Aorta (tissue), 5 donors: Measurements from ENCODE around the gene F2R. TPM values are rescaled to one million over a fixed set of nuclear protein-coding genes. Genes with fewer than 3 reads are reported as not detected.
"Not testable (repeated sequence)": the region's sequence is repeated elsewhere in the genome, so short reads cannot be mapped to it uniquely, and the experiment has no call there.

ENCODE experiments used
- ATAC-seq: fragments of 200-7000 bp; cut with Tn5 transposase; one replicate; pipeline ENCODE4 v1.9.1; 2022; ENCODE audit warnings: moderate library complexity; ENCODE audit not compliant: low FRiP score
- DNase-seq, 2 donors: peaks; one replicate each; pipeline ENCODE4 v3.0.0-alpha.2; 2020
- H3K27ac ChIP-seq, 2 donors: one replicate each; pipeline ENCODE4 v1.5.1; 2013; ENCODE audit warnings: low read length in 2 of 2, mild to moderate bottlenecking in 2 of 2, moderate library complexity in 2 of 2, control low read depth in 1 of 2, inconsistent platforms in 1 of 2, low read depth in 1 of 2
- H3K27me3 ChIP-seq, 2 donors: one replicate each; pipeline ENCODE4 v1.6.1; 2013; ENCODE audit warnings: control low read depth in 1 of 2, low read length in 1 of 2, mild to moderate bottlenecking in 1 of 2, moderate library complexity in 1 of 2; ENCODE audit not compliant: insufficient read depth in 2 of 2, control insufficient read depth in 1 of 2
- H3K36me3 ChIP-seq, 2 donors: one replicate each; pipeline ENCODE4 v1.6.1; 2013; ENCODE audit warnings: control low read depth in 1 of 2, low read length in 1 of 2, mild to moderate bottlenecking in 1 of 2; ENCODE audit not compliant: insufficient read depth in 2 of 2, control insufficient read depth in 1 of 2
- H3K4me1 ChIP-seq, 2 donors: one replicate each; pipeline ENCODE4 v1.6.1; 2013; ENCODE audit warnings: low read length in 2 of 2, control low read depth in 1 of 2, mild to moderate bottlenecking in 1 of 2, moderate library complexity in 1 of 2; ENCODE audit not compliant: insufficient read depth in 2 of 2, control insufficient read depth in 1 of 2
- H3K4me3 ChIP-seq, 2 donors: one replicate each; pipeline ENCODE4 v1.5.1; 2013; ENCODE audit warnings: low read length in 2 of 2, control low read depth in 1 of 2, mild to moderate bottlenecking in 1 of 2
- H3K9me3 ChIP-seq: one replicate; pipeline ENCODE4 v1.6.1; 2013; ENCODE audit warnings: mild to moderate bottlenecking, low read length; ENCODE audit not compliant: control insufficient read depth
- WGBS, 2 donors: extraction: QIAGEN DNeasy Blood & Tissue Kit; methylation state at CpG; one replicate each; pipeline ENCODE4 v1.1.7; 2013; 5-methylcytosine and 5-hydroxymethylcytosine counted together
- intact Hi-C, 2 donors: fragments of 100-400 bp; cut with DNase I; formaldehyde crosslinking; loops; one replicate each; pipeline versions ENCODE4 v1.14.2 to v1.15.0; 2022
- polyA plus RNA-seq, 2 donors: library from polyadenylated mRNA; stranded (reverse); fragments of 200-250 nt; gene quantifications; one replicate each; pipeline ENCODE4 v1.2.3, GENCODE V29; 2013
- total RNA-seq, 2 donors: library from RNA; stranded (reverse); fragmentation: NEBNext Ultra II Directional; extraction: Animal tissue kit (Norgen Biotek cat#: 25700); gene quantifications; one replicate each; pipeline ENCODE4 v1.2.1, GENCODE V29; 2021
- donor health status: healthy with polysubstance abuse.
- donor health status: Bipolar disorder and iron deficiency.
- donor health status: DM: no; HTN: no; CAD: no.
- donor health status: DM: no; HTN: no; CAD: no.
- donor health status: DM: yes; HTN: yes; CAD: no.

Gene F2R
- total and polyA plus RNA-seq, 4 donors, result 17.8 to 185 (median 22.1) TPM

DNA sequence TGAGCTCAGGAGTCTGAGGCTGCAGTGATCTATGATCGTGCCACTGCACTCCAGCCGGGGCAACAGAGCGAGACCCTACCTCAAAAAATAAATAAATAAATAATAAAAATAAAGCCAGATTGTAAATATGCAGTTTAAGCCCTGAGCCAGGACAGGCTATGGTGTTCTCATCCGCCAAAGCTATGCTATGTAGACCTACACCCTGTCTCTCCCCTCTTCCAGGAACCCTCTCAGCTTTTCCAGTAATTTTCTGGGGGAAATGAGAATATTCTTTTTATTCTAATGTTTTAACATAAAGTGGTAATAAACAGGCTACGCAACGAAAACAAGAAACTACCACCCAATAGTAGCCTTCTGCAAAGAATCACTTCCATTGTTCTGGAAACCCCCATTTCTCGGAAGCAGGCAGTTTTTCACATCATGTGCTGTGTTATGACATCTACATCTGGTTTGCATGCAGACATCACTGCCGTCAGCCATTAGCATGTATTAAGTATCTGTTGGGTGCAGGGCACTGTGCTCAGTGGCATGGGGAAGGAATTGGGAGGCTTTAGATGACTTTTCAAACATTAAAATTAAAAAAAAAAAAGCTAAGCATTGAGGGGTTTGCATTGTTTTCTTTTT is 38.0 kb upstream of the F2R start:
- Histone ChIP-seq H3K36me3 (no peaks in the 10 kb centered on the region), H3K27ac (no peak overlapping the region), H3K27me3 (no peaks in the 10 kb centered on the region), H3K9me3 (no peaks in the 10 kb centered on the region), H3K4me3 (no peak overlapping the region), H3K4me1 (no peaks in the 10 kb centered on the region)
- 91 to 94% methylated on average over 8 of the region's 8 CpGs for WGBS, 2 donors
- ATAC-seq (no peak), DNase-seq (no peak)
- intact Hi-C loops, result no loop called here

DNA sequence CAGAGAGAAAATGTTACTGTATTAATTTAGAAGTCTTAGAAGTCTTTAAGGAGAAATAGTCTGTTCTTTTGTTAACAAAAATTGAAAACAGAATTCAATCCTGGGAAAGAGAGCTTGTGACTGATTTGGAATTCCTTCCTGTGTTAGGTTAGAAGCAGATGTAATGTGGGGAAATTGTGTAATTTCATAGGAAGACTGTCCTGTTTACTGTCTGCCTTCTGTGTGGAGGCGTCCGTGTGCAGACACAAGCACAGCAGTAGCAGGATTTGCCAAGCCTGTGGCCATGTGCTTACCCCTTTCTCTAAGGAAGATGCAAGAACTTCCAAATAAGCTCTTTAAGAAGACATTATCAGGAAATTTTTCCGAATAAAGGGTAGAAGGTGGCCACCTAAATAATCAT is 36.7 kb upstream of the F2R start:
- Histone ChIP-seq H3K36me3 (no peaks in the 10 kb centered on the region), H3K4me3 (no peak overlapping the region), H3K27me3 (no peaks in the 10 kb centered on the region), H3K4me1 (no peaks in the 10 kb centered on the region), H3K27ac (no peak overlapping the region), H3K9me3 (no peaks in the 10 kb centered on the region)
- DNase-seq (no peak), ATAC-seq (no peak)
- intact Hi-C loops, result no loop called here
- 66 to 79% methylated on average over 3 of the region's 3 CpGs for WGBS, 2 donors

DNA sequence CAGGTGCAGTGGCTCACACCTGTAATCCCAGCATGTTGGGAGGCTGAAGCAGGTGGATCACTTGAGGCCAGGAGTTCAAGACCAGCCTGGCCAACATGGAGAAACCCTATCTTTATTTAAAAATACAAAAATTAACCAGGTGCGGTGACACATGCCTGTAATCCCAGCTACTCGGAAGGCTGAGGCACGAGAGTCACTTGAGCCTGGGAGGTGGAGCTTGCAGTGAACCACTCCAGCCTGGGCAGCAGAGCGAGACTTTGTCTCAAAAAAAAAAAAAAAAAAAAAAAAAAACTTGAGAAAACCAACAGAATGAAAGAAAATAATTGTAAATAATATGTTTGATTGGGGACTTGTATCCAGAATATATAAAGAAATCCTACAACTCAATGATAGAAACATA is 35.1 kb upstream of the F2R start:
- ATAC-seq, intact Hi-C loops, H3K36me3 ChIP-seq, DNase-seq, H3K4me1 ChIP-seq, H3K27ac ChIP-seq, H3K4me3 ChIP-seq, H3K27me3 ChIP-seq, H3K9me3 ChIP-seq: not testable (repeated sequence)
- WGBS, 2 donors, result 90 to 93% methylated on average over 4 of the region's 4 CpGs

DNA sequence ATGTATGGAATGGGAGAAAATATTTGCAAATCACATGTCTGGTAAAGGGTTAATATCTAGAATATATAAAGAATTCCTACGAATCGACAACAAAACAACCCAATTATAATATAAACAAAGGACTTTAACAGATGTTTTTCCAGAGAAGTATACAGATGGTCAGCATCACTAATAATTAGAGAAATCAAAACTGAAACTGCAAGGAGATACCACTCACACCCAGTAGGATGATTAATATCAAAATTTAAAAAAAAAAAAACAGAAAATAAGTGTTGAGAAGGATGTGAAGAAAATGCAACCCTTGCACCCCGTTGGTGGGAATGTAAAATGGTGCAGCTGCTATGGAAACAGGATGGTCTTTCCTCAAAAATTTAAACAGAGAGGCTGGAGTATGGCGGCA is 34.6 kb upstream of the F2R start:
- Histone ChIP-seq H3K36me3 (no peaks in the 10 kb centered on the region), H3K27me3 (no peaks in the 10 kb centered on the region), H3K27ac (no peak overlapping the region), H3K9me3 (no peaks in the 10 kb centered on the region), H3K4me1 (no peaks in the 10 kb centered on the region), H3K4me3 (no peak overlapping the region)
- WGBS, 2 donors, result 79 to 80% methylated on average over 4 of the region's 4 CpGs
- intact Hi-C loops, result no loop called here
- DNase-seq (no peak), ATAC-seq (no peak)

DNA sequence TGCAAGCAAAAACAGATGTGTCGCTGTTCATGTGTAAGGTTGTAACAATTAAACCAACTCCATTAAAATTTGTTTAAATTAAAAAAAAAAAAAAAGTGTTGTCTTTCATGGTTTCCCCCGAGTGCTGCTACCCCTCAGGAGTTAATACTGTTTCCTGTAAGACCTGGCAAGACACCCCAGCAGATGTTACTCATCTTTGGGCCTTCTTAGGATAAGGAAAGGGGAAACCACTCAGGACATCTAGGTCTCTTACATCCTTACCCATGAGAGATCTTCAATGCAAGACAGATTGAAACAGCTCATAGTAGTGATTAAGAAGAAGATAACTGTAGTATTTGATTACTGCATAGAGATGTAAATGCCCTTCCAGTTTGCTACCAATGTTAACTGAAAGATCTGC is 33.5 kb upstream of the F2R start:
- no peak for ATAC-seq
- 80 to 81% methylated on average over 2 of the region's 2 CpGs for WGBS, 2 donors
- Histone ChIP-seq H3K4me1 (no peaks in the 10 kb centered on the region), H3K9me3 (no peaks in the 10 kb centered on the region), H3K27me3 (no peaks in the 10 kb centered on the region), H3K36me3 (no peaks in the 10 kb centered on the region), H3K27ac (no peak overlapping the region), H3K4me3 (no peak overlapping the region)
- intact Hi-C loops, result no loop called here
- no peak for DNase-seq

DNA sequence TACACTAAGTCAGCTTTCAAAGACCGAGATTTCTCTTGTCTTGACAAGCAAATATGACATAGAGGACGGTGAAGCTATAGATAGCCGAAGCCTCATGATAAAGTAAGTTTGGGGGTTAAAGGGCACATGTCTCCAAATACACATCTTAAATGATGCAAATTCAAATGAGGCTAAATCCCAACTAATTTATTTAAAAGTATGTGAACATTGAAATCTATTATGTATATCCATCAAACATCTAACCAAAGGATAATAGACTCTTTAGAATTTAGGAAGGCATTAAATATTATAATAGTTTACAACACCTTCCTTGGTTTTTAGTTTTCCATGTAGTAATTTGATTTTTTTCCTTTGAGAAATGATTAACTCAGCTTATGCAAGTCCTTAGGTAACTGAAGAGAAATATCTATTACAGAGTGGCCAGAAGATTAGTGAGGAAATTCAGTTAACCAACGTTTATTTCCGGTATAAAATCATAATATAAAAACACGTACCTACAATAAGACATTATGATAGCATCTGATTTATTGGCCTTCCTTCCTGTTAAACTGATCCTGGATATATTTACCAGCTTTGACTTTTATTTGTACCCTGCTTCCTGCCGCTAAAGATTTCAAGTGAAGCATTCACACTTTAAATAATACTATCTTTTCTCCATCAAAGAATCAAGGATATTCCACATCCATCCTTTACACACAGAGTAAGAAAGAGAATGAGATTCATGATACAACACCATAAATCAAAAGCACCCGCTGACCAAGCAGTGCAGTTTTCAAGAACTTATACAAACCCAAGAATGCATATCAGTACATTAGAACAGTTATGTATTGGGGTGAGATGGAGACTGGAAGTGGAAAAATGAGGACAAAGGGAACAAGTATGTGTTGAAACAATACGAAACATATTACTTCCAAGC is 31.9 kb upstream of the F2R start:
- no peaks in the 10 kb centered on the region for H3K9me3 ChIP-seq
- intact Hi-C loops, result no loop called here
- ATAC-seq, result no peak
- whole genome bisulfite sequencing, 2 donors, result 54 to 66% methylated on average over 9 of the region's 9 CpGs
- DNase-seq, result no peak
- no peak overlapping the region for H3K4me3 ChIP-seq
- no peaks in the 10 kb centered on the region for H3K27me3 ChIP-seq
- no peak overlapping the region for H3K27ac ChIP-seq
- no peaks in the 10 kb centered on the region for H3K4me1 ChIP-seq
- H3K36me3 ChIP-seq, result no peaks in the 10 kb centered on the region

DNA sequence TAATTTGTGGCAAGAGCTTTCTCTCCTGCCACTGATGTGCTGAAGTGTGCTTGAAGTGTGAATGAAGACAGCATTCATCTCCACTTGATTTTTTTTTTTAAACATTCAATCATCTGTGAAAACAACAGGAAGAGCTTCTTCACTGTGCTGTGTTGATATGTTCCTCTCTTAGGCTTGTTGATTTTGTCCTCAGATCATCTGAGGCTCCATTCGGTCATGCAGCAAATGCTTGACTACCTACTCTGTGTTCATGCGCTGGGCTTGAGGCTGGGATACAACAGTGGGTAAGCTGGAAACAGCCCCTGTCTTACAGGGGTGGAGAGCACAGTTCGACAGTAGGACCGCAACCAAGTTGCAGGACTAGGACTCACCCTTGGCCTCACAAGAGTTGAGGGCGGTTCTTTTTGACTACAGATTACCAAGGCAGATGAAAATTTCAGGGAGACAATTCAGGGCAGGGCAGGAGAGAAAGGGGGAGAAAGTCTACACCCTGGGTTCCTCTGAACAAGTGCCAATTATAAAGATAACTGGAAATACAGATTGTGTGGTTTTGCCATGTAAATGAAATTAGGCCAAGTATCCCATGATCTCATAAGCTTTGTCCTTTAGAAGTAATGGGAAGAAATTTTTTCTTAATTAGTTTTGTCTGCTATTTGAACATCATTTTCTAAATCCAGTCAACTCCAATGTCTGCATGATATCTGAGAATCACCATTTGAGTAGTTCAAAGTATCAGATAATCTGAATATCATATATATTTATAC is 31.0 kb upstream of the F2R start:
- H3K4me1 ChIP-seq, result peaks cover 0 to 2% of the 10 kb centered on the region in 2 donors
- H3K27me3 ChIP-seq, result no peaks in the 10 kb centered on the region
- H3K4me3 ChIP-seq, result no peak overlapping the region
- no peak for DNase-seq
- H3K9me3 ChIP-seq, result no peaks in the 10 kb centered on the region
- intact Hi-C loops, result no loop called here
- no peaks in the 10 kb centered on the region for H3K36me3 ChIP-seq
- ATAC-seq, result no peak
- no peak overlapping the region for H3K27ac ChIP-seq
- WGBS, 2 donors, result 94% methylated on average over 5 of the region's 5 CpGs

DNA sequence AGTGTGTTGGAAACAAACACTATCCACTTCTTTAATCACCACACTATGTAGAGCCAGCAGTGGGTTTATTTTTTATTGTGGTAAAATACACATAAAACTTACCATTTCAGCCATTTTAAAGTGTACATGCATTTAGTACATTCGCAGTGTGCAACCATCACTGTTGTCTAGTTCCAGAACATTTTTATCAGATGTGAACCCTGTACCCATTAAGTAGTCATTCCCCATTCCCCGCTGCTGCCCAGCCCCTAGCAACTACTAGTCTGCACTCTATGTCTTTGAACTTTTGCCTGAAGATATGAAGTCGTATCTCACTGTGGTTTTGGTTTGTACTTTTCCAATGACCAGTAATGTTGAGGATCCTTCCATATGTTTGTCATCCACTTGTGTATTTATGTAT is 30.2 kb upstream of the F2R start:
- no peaks in the 10 kb centered on the region for H3K9me3 ChIP-seq
- ATAC-seq, result no peak
- H3K4me1 ChIP-seq, result peaks cover 0 to 4% of the 10 kb centered on the region in 2 donors
- no peak overlapping the region for H3K4me3 ChIP-seq
- WGBS, 2 donors, result 93 to 96% methylated on average over 3 of the region's 3 CpGs
- no peaks in the 10 kb centered on the region for H3K36me3 ChIP-seq
- H3K27me3 ChIP-seq, result no peaks in the 10 kb centered on the region
- no peak overlapping the region for H3K27ac ChIP-seq
- intact Hi-C loops, result no loop called here
- DNase-seq, result no peak
